HG03378 (cell line): ENCODE data around the gene KIFAP3.

Experiments
- ATAC-seq: cut with Tn5 transposase; IDR thresholded peaks from one replicate; pipeline ENCODE4 v1.9.1; 2021; ENCODE audit warnings: mild to moderate bottlenecking, moderate library complexity; ENCODE audit not compliant: unreplicated experiment

The KIFAP3 gene

DNA sequence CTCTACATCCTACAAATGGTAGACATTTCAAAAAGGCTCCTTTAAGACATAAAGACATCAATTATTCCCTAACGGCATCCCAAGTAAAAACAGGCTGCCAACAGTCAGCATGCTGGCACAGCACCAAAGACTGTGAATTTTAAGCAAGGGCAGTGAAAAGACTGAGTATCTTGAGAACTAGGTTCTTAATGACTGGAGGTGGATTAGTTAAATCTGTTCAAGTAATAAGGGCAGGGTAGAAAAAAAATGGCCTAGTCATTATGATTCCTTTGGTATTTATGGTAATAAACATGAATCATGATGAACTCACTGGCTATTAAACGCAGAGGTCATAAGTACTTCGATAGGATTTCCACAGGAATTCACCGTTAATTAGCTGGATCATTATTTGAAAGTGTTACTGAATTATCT, 75.2 kb downstream of the KIFAP3 start:
- no peak for ATAC-seq

DNA sequence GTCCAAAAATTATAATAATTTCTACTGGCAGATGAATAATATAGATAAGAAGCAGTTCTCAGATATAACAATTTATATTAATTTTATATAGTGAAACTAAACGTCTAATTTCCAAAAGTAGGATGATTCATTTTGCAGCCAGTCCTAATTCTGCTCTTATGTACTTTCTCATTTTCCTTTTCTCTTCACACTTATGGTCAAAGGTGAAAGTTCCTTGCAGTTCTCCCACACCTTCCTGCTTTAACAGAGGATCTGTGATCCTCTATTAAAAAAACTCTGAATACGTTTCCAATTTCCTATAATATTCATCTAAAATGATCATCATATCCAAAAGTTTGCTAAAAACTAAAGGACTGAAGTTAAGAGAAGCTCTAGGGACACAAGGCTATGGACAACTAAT, 78.5 kb downstream of the KIFAP3 start:
- no peak for ATAC-seq

DNA sequence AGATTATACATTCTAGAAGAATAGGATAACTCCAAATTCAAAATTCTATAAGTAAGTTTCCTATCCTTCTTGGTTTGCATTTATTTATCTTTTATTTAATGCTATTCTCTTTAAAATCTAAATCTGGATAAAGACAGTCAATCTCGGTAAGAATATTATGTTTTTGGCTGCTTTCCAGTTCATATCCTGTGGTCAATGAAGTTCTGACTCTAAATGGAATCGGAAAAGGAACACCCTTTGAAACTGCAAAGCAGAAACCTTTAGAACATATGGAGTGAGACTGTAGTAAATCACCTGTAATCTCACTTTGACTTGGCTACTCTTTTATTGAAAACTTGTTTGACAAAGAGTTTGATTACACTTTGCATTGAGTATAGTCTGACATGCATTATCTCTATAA, 85.2 kb downstream of the KIFAP3 start:
- ATAC-seq = no peak

GRCh38 chr1:169985757-169986156, 88.7 kb downstream of the KIFAP3 start:
- ATAC-seq = no peak

DNA sequence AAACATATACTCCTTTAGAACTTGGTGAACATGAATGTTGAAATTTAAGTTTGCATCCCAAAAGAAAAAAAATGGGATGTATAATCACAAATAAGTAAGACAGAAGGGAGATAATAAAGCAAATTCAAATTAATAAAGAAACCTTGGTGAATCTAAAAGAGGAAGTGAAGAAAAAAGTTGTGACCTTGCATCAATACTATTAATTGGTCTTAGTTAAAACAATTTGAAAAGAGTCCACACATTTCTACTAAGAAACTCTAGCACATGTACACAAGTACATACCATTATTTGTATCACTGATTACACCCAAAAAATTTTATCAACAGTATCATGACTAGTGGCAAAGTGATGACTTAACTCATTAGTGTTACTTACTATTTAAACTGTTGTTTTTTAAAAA, 100.4 kb downstream of the KIFAP3 start:
- ATAC-seq = no peak

- ATAC-seq = no peak
These were observed 104.4 kb downstream of the KIFAP3 start for GRCh38 chr1:169970114-169970513.

DNA sequence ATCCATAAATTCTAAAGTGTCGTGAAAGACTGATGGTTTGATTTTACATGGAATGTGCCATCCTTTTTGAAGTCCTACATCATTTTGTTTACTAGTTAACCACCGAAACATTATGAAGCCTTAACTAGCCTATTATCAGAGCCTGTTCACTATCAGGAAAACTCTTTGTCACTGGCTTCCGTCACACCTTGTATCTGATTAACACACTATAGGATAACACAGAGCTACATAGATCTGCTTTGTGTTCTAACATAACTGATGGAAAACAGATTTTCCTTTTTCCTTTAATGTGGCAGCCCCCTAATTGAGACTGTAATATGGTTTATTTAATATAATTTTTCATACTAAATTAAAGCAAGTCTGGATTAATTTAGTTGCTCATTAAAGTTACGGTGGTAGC, 106.3 kb downstream of the KIFAP3 start:
- no peak for ATAC-seq

- no peak for ATAC-seq
These were observed 110.3 kb downstream of the KIFAP3 start for GRCh38 chr1:169964206-169964605.

DNA sequence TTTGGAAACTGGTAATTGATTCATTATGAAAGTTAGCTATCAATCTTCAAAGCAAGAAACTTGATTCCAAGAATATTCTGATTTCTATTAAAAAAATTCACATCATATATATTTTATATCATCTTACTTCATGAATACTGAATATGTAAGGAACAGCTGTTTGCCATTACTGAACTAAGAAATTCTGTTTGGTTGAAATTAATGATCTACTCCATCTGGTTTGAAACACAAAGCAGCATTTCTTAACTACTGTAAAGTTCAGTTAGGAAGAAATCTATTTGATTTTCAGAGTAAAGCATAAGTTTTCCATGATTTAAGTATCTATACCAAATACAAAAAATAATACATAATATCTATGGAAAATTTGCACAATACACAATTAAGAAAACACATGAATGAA, 114.8 kb downstream of the KIFAP3 start:
- ATAC-seq = no peak

GRCh38 chr1:169958987-169959386, 115.5 kb downstream of the KIFAP3 start:
- ATAC-seq = no peak

GRCh38 chr1:169957884-169958283, 116.6 kb downstream of the KIFAP3 start:
- ATAC-seq = no peak

DNA sequence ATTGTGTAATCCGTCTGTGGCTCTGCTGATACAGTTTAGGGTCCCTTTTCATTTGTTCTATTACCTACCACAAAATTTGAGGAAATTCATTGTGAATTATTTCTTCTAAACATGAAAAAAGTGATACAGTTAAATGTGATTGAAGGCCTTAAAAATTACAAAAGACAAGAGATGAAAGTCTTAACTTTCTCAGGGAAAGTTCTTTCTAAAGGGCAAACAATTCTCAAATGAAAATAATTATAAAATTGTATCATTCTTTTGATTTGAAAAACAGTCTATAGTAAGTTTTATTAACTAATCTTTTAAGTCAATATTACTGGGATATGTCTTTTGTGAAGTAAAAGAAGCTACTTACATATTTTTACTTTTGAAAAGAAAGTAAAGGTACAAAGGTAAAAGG, 123.4 kb downstream of the KIFAP3 start:
- ATAC-seq = no peak

DNA sequence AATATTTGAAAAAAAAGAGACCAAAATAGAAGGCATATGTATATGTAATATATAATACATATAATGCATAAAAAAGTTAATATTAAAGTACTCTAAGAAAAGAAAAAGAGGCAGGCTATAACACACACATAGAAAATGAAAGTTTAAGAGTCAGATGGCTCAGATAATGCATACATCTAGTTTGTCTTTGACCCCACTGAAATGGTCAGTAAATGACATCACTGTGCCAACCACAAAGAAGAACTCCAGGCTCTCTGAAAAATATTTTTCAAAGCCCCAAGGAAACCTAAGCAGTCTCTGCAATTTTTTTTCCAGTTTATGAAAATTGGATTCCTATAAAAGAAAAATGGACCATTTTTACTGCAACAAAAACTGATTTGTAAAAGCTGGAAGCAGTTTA, 125.4 kb downstream of the KIFAP3 start:
- ATAC-seq = no peak

DNA sequence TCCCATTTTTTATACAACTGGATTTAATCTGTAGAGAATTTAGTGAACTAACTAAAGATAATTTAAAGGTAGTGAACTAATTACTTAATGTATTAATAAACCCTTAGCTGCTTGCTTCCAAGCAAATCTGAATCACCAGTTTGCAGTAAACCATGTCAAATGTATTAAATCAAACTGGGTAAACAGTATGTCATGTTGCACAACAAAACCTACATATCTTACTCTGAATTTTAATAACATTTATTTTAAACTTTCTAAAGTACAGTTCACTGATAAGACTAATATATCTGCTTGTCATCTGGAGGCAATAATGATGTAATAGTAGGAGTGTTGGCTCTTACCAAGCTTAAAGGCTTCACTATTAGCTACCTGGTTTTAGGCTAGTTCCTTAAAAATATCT, 128.3 kb downstream of the KIFAP3 start:
- ATAC-seq = no peak

DNA sequence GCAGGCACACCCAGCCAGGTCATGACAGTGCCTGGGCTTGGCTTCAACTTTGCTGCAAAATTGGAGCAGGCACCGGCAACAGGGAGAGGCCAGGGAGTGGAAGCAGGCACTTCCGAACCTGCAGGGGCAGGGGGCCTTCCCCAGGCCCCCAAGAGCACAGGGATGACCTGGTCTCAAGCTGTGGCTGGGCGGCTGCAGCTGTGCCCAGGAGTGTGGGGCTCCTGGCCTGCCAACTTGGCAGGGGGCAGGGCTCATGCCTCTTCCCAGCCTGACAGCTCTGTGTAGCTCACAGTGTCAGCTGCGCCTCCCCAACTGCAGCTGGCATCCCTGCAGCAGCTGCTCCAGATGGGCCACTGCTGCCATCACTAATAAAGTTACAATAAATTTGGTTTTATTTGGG, 129.3 kb downstream of the KIFAP3 start:
- no peak for ATAC-seq

DNA sequence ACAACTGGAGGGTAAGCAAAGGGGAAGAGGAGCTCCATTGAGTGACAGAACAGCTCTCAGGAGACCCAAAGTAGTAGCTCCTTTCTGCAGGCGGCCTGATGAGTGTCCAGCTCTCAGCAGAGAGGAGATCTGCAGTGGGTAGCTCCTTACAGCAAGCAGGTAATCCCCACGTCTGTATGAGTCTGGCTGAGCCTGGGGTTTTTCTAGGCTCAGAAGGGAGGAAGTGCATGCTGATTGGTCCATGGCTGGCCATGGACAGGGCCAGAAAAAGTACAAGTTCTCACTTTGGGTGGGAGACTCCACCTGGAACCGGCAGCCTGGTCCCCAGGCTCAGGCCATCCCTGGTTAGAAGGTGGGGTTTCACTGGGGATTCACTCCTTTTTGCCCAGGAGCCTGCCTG, 129.9 kb downstream of the KIFAP3 start:
- no peak for ATAC-seq

GRCh38 chr1:169943963-169944526, 130.4 kb downstream of the KIFAP3 start:
- no peak for ATAC-seq

DNA sequence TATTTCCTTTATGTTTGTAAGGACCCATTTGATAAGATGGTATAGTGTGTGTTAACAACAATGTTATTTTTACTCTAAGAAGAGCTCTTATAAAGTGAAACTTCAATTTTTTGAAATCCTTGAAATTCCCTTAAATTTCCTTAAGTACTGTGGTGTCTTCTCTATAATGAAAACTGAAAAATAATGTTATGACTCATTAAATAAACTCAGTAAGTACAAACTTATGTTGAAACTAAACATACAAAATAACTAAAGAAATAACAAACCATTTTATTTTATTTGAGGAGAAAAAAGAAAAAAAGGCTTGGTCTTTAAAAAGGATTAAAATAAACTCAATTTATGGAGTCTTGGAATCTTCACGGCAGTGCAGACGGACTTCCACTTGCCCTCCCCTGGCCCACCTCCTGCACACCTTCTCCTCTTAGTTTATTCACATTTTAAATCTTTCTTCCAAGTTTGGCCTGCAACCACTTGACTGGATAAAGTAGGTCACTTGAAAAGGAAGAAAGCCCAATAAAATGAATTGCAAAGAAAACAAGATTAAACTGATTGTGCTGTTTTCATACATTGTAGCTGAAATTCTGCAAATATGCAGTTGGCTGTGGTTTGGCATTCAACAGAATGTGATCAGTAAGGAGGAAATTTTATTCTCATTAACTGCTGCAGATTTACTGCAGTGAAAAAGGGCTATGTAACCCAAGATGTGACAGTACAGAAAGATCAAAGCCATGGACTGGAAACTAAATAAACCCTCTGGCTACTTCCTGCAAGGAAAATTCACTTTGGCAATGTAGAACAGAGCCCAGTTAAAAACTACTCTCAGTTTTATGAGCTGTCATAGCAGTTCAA, 132.3 kb downstream of the KIFAP3 start:
- ATAC-seq = no peak

DNA sequence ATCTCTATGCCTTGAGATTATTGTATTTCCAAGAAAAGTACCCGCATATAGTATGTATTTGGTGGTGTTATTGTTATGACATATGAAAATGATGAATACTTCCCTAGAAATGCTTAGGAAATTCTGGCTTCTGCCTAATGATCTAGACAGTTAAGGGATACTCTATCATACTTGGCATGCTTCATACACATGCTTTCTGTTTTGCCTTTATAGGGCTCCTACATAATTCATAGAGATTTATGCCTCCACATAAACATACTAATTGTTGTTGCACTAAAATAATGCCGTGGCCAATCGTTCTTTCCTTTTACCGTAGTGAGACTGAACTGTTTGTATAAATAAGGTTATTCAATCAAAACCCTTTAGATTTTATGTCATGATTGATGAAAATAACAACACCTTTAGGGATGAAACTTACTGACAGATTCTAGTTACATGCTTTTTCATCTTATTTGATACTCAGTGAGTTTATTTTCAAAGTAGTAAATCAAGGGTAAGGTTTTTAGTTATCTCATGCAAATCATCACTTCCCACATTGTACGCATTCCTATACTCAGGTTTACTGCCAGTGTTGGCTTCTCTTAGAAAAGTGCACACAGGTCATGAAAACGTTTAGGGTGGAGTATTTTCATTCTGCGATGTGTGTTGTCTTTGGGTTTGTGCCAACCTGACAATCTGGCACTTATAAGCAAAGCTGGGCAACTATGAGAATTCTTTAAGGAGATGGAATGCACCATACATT, 140.3 kb downstream of the KIFAP3 start:
- ATAC-seq = no peak

DNA sequence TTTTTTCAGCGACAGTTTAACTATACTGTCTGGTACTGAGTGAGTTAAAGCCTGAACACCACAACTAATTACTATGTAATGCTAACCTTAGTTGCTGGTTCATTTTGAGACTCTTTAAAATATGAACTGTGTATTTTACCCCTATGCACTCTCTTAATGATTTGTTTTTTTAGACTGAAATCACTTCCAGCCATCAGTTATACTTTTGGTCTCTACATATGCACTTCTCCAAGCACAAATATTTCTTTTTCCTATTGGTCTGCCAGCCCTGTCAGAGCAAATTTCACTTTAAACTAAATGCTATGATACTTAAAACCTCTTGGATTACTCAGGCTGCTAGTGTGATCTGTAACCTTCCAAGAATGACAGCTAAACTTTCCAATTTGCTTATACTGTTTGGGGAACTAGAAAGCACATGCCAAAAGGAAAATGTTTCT, 142.7 kb downstream of the KIFAP3 start:
- ATAC-seq = no peak

DNA sequence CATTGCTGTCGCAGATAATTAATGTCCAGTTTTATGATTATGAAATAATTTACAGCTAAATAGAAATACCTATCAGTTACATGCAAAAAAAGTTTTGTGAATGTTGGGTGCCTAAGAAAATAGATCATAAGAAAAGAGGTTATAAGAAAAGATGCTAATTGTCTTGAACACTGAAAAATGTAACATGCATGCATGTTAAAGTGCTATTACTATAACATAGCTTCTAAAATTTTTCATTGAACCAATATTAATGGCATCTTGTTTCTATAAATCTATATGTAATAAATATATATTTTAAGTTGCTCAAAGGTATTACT, 145.3 kb downstream of the KIFAP3 start:
- no peak for ATAC-seq
